HFF-Myc (cell line): ENCODE measurements around the gene PARD3.

Experiments used
- DNase-seq: peaks from one replicate; pipeline ENCODE4 v3.0.0-alpha.2; 2011; ENCODE audit warnings: low read depth; ENCODE audit errors: extremely low read depth
- H3K4me3 ChIP-seq: replicated peaks from 2 replicates; pipeline ENCODE4 v1.5.1; 2011; ENCODE audit warnings: low read depth, mild to moderate bottlenecking, control low read depth, low read length
- CTCF ChIP-seq: IDR thresholded peaks from 2 replicates; pipeline ENCODE4 v1.5.1; 2012; ENCODE audit warnings: mild to moderate bottlenecking, low read depth, low read length, control low read depth; ENCODE audit errors: missing control alignments

The PARD3 gene

GRCh38 chr10:34526758-34527730 lies 288.1 kb downstream of the PARD3 start:
- peak; percentile 32 for TF ChIP-seq CTCF
- peak overlapping the region; percentile 18 for H3K4me3 ChIP-seq
- DNase-seq = peak; percentile 91

GRCh38 chr10:34526186-34526585 lies 288.9 kb downstream of the PARD3 start:
- no peak for DNase-seq
- peak overlapping the region; percentile 18 for H3K4me3 ChIP-seq
- TF ChIP-seq CTCF = no peak

- no peak overlapping the region for H3K4me3 ChIP-seq
- DNase-seq = no peak
- no peak for TF ChIP-seq CTCF
Measured at GRCh38 chr10:34524369-34525091, 290.6 kb downstream of the PARD3 start.

- H3K4me3 ChIP-seq = no peak overlapping the region
- TF ChIP-seq CTCF = no peak
- DNase-seq = no peak
Measured at GRCh38 chr10:34523017-34523767, 291.9 kb downstream of the PARD3 start.

- H3K4me3 ChIP-seq = no peak overlapping the region
- no peak for TF ChIP-seq CTCF
- no peak for DNase-seq
Measured at GRCh38 chr10:34522546-34522945, 292.6 kb downstream of the PARD3 start.

- no peak overlapping the region for H3K4me3 ChIP-seq
- no peak for TF ChIP-seq CTCF
- DNase-seq = no peak
Measured at GRCh38 chr10:34520510-34520909, 294.6 kb downstream of the PARD3 start.
